IMR-90 (cell line): Measurements from ENCODE around the gene OR2A7.
"Not testable (repeated sequence)": the region's sequence is repeated elsewhere in the genome, so short reads cannot be mapped to it uniquely, and the experiment has no call there.

Experiments
- CEBPB ChIP-seq: IDR thresholded peaks from 2 replicates; pipeline ENCODE4 v1.6.1; 2012; ENCODE audit warnings: low read depth, low read length, improper control_type of control experiment
- FOS ChIP-seq: fragments of 150-350 bp; IDR thresholded peaks from 2 replicates; pipeline ENCODE4 v1.6.1; 2016; ENCODE audit warnings: low read depth, low read length
- POLR2A ChIP-seq: IDR thresholded peaks from 2 replicates; pipeline ENCODE4 v1.6.1; 2012; ENCODE audit warnings: mild to moderate bottlenecking, low read depth, low read length
- TF ChIP-seq, protein P1 (sequence below): conservative IDR thresholded peaks from 2 replicates; pipeline ENCODE4 v1.5.1; 2012; ENCODE audit warnings: mild to moderate bottlenecking, low read depth, low read length, improper control_type of control experiment

DNA sequence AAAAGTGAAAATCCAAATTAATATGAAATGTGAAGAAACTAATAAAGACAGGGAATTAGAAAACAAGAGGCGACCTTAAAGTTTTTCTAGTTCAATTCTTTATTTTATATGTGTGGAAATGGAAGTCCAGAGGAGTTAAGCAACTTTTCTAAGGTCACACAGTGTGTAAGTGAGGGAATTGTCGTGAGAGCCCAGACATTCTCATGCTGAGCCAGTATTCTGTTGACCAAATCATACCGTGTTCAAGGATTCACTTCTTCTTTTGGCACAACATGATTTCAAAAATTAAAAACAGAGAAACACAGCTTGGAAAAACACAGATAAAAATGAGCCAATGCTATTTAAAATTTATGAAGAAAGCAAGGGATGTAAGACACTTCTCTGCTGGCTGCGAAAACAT, 37.7 kb downstream of the OR2A7 start:
- TF ChIP-seq FOS, CEBPB, POLR2A: not testable (repeated sequence)
- TF ChIP-seq, protein P1, sequence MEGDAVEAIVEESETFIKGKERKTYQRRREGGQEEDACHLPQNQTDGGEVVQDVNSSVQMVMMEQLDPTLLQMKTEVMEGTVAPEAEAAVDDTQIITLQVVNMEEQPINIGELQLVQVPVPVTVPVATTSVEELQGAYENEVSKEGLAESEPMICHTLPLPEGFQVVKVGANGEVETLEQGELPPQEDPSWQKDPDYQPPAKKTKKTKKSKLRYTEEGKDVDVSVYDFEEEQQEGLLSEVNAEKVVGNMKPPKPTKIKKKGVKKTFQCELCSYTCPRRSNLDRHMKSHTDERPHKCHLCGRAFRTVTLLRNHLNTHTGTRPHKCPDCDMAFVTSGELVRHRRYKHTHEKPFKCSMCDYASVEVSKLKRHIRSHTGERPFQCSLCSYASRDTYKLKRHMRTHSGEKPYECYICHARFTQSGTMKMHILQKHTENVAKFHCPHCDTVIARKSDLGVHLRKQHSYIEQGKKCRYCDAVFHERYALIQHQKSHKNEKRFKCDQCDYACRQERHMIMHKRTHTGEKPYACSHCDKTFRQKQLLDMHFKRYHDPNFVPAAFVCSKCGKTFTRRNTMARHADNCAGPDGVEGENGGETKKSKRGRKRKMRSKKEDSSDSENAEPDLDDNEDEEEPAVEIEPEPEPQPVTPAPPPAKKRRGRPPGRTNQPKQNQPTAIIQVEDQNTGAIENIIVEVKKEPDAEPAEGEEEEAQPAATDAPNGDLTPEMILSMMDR: not testable (repeated sequence)
